GM12878 (cell line): ENCODE results near the gene ACOX1. TPM values are rescaled to one million over a fixed set of nuclear protein-coding genes. Genes with fewer than 3 reads are reported as not detected.

Experiments
- ATAC-seq: fragments of 200-7000 bp; cut with Tn5 transposase; 3 replicates; pipeline ENCODE4 v1.9.1; 2020; ENCODE audit warnings: mild to moderate bottlenecking, moderate library complexity
- BruUV-seq: library from RNA; stranded (reverse); fragments of 400-500 nt; replicated peaks from 2 replicates; lab custom pipeline; 2021; lab: Mats Ljungman, UMichigan
- CTCF ChIA-PET: fragments of 300-600 bp; sonication (Branson Sonifier 250); formaldehyde crosslinking; extraction: SDS; loops from one replicate; lab custom pipeline; 2021; ENCODE audit warnings: inconsistent platforms; lab: Yijun Ruan, JAX
- POLR2A ChIA-PET: fragments of 350-600 bp; formaldehyde crosslinking; extraction: SDS; loops from one replicate; lab custom pipeline; 2021; ENCODE audit warnings: inconsistent platforms; lab: Charles Lee
- RAD21 ChIA-PET: fragments of 300-600 bp; sonication (Branson Sonifier 250); formaldehyde crosslinking; loops from one replicate; lab custom pipeline; 2023; ENCODE audit warnings: antibody characterized with exemption; ENCODE audit not compliant: unreplicated experiment; lab: Charles Lee
- SMC1A ChIA-PET: fragments of 300-600 bp; sonication (Branson Sonifier 250); formaldehyde crosslinking; loops from one replicate; lab custom pipeline; 2023; ENCODE audit not compliant: unreplicated experiment, uncharacterized antibody; lab: Charles Lee
- DNase-seq: peaks from one replicate; pipeline ENCODE4 v3.0.0-alpha.2; 2011; ENCODE audit warnings: low read depth, low spot score
- FAIRE-seq: peaks from 3 replicates; lab custom pipeline; 2011; peaks lifted over from hg19 to GRCh38; lab: Jason Lieb, UNC
- H2AFZ ChIP-seq: 2 replicates; pipeline ENCODE4 v1.6.0; 2011; ENCODE audit warnings: low read depth, low read length, control low read depth; ENCODE audit not compliant: control insufficient read depth
- H3K27ac ChIP-seq: 2 replicates; pipeline ENCODE4 v1.5.1; 2011; ENCODE audit warnings: control low read depth; ENCODE audit not compliant: control insufficient read depth, insufficient read depth
- H3K27me3 ChIP-seq, 2 experiments: replicated peaks in 1 of 2; 2 replicates each; pipeline versions ENCODE4 v1.6.0 to v1.6.1; 2011; ENCODE audit warnings: low read length in 1 of 2; ENCODE audit not compliant: control insufficient read depth in 2 of 2, insufficient read depth in 2 of 2
- H3K36me3 ChIP-seq, 2 experiments: 2 replicates each; pipeline ENCODE4 v1.5.1; 2011; ENCODE audit warnings: low read length in 1 of 2; ENCODE audit not compliant: control insufficient read depth in 2 of 2, insufficient read depth in 2 of 2
- H3K4me1 ChIP-seq: 2 replicates; pipeline ENCODE4 v1.6.1; 2011; ENCODE audit warnings: mild to moderate bottlenecking, low read length, moderate library complexity, mixed read lengths; ENCODE audit not compliant: control insufficient read depth, insufficient read depth
- H3K4me2 ChIP-seq: 2 replicates; pipeline ENCODE4 v1.6.0; 2011; ENCODE audit warnings: control low read depth; ENCODE audit not compliant: control insufficient read depth, insufficient read depth
- H3K4me3 ChIP-seq: fragments of 200-600 bp; sonication (generic); 2 replicates; pipeline ENCODE4 v1.5.1; 2016
- H3K79me2 ChIP-seq: 2 replicates; pipeline ENCODE4 v1.6.0; 2011; ENCODE audit warnings: low read length; ENCODE audit not compliant: control insufficient read depth, insufficient read depth
- H3K9ac ChIP-seq: 2 replicates; pipeline ENCODE4 v1.8.0; 2011; ENCODE audit warnings: low read length, control low read depth, mixed read lengths; ENCODE audit not compliant: control insufficient read depth, insufficient read depth
- H3K9me3 ChIP-seq: replicated peaks from 3 replicates; pipeline ENCODE4 v1.5.1; 2011; ENCODE audit warnings: mild to moderate bottlenecking, low read length; ENCODE audit not compliant: control insufficient read depth, insufficient read depth
- H4K20me1 ChIP-seq: 2 replicates; pipeline ENCODE4 v1.6.0; 2011; ENCODE audit not compliant: control insufficient read depth, insufficient read depth
- IRF3 ChIP-seq: fragments of 450-650 bp; IDR thresholded peaks from 2 replicates; pipeline ENCODE4 v1.6.1; 2014; ENCODE audit warnings: mild to moderate bottlenecking
- TBL1XR1 ChIP-seq: IDR thresholded peaks from 2 replicates; pipeline ENCODE4 v1.6.1; 2012; ENCODE audit warnings: low read depth, low read length, improper control_type of control experiment
- whole genome bisulfite sequencing: methylation state at CpG from one replicate; pipeline ENCODE4 v1.1.6; 2016; ENCODE audit warnings: low lambda C conversion rate; ENCODE audit not compliant: insufficient replicate concordance, insufficient coverage; ENCODE audit errors: missing lambda C conversion rate; 5-methylcytosine and 5-hydroxymethylcytosine counted together
- in situ Hi-C: fragments of 300-500 bp; cut with MboI; formaldehyde crosslinking; loops from 9 replicates; pipeline ENCODE4 v1.14.3; 2018; ENCODE audit warnings: mixed read lengths
- intact Hi-C: fragments of 100-400 bp; cut with micrococcal nuclease; formaldehyde crosslinking; loops from one replicate; pipeline ENCODE4 v1.14.2; 2022; ENCODE audit not compliant: unreplicated experiment
- polyA plus RNA-seq, 11 experiments: library from polyadenylated mRNA; depleted of rRNA in 4 of 11; unstranded in 6 of 11; stranded (reverse) in 5 of 11; fragments of >200 nt; fragmentation: Nextera tagmentation in 4 of 11; fragmentation: Illumina TruSeq in 1 of 11; extraction: Ambion mirVana in 4 of 11; extraction: Trizol in 1 of 11; gene quantifications; 1 replicate in 1 of 11; 2 replicates in 10 of 11; pipeline versions ENCODE4 v1.2.1 to v1.2.3, GENCODE V29; 2011 to 2016; ENCODE audit warnings: inconsistent platforms in 2 of 11, missing spikeins in 2 of 11, low read depth in 1 of 11
- total RNA-seq, 4 experiments: library from RNA; depleted of rRNA in 3 of 4; stranded (reverse); fragments of >200 nt in 3 of 4; fragmentation: Illumina TruSeq in 1 of 4; extraction: Trizol in 1 of 4; gene quantifications; 2 replicates each; pipeline versions ENCODE4 v1.2.1 to v1.2.3, GENCODE V29; 2013 to 2021
- TF ChIP-seq, protein P1 (sequence below): fragments of 450-650 bp; IDR thresholded peaks from 2 replicates; pipeline ENCODE4 v1.6.1; 2017; ENCODE audit warnings: mild to moderate bottlenecking, moderate library complexity

ACOX1 gene
- total and polyA plus RNA-seq, 10 of the 15 experiments (the other 5 are each of a cell fraction or from before 2014, with no cell fraction given): 6.5 to 26.2 (median 21.6) TPM

- H3K36me3 ChIP-seq: no peaks in the 10 kb centered on the region
- H3K27me3 ChIP-seq: no peaks in the 10 kb centered on the region
- in situ Hi-C loops (no loop called here), intact Hi-C loops (no loop called here)
- ChIA-PET SMC1A (interaction anchor here (1.2 kb wide), 1 partner anchor 15 kb away, joined by 3 read pairs; no protein-coding TSS in a partner anchor), CTCF (interaction anchor here (2.1 kb wide), 1 partner anchor 261 kb away, joined by 9 read pairs; no protein-coding TSS in a partner anchor), RAD21 (interaction anchor here (1.5 to 1.6 kb wide), 2 partner anchors 16 to 261 kb away, joined by 3 to 7 read pairs; no protein-coding TSS in a partner anchor), POLR2A (no interaction called here)
- H2AFZ ChIP-seq: no peak overlapping the region
- no peaks in the 10 kb centered on the region for H3K4me1 ChIP-seq
- BruUV-seq: no TSS peak
- DNase-seq: no peak
- H3K27ac ChIP-seq: no peak overlapping the region
- no peak overlapping the region for H3K4me2 ChIP-seq
- H3K4me3 ChIP-seq: no peak overlapping the region
- TF ChIP-seq, protein P1, sequence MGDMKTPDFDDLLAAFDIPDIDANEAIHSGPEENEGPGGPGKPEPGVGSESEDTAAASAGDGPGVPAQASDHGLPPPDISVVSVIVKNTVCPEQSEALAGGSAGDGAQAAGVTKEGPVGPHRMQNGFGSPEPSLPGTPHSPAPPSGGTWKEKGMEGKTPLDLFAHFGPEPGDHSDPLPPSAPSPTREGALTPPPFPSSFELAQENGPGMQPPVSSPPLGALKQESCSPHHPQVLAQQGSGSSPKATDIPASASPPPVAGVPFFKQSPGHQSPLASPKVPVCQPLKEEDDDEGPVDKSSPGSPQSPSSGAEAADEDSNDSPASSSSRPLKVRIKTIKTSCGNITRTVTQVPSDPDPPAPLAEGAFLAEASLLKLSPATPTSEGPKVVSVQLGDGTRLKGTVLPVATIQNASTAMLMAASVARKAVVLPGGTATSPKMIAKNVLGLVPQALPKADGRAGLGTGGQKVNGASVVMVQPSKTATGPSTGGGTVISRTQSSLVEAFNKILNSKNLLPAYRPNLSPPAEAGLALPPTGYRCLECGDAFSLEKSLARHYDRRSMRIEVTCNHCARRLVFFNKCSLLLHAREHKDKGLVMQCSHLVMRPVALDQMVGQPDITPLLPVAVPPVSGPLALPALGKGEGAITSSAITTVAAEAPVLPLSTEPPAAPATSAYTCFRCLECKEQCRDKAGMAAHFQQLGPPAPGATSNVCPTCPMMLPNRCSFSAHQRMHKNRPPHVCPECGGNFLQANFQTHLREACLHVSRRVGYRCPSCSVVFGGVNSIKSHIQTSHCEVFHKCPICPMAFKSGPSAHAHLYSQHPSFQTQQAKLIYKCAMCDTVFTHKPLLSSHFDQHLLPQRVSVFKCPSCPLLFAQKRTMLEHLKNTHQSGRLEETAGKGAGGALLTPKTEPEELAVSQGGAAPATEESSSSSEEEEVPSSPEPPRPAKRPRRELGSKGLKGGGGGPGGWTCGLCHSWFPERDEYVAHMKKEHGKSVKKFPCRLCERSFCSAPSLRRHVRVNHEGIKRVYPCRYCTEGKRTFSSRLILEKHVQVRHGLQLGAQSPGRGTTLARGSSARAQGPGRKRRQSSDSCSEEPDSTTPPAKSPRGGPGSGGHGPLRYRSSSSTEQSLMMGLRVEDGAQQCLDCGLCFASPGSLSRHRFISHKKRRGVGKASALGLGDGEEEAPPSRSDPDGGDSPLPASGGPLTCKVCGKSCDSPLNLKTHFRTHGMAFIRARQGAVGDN: no peak
- no peak for TF ChIP-seq IRF3
- no peak for TF ChIP-seq TBL1XR1
- no peaks in the 10 kb centered on the region for H3K79me2 ChIP-seq
- 56% methylated on average over 11 of the region's 11 CpGs for WGBS
- no peak for ATAC-seq
- no peaks in the 10 kb centered on the region for H4K20me1 ChIP-seq
- no peak overlapping the region for H3K9ac ChIP-seq
- FAIRE-seq: no peak
- no peaks in the 10 kb centered on the region for H3K9me3 ChIP-seq
Observed at GRCh38 chr17:76018340-76018680, 39.3 kb upstream of the ACOX1 start.
